Activated CD4-positive, alpha-beta memory T cell treated with anti-CD3 and anti-CD28 coated beads, Interleukin-2, amount 10 ng/mL, durations not matched to agents 7 days and 5 days (primary cell): ENCODE measurements around the gene NIPSNAP2. TPM values are rescaled to one million over a fixed set of nuclear protein-coding genes. Genes with fewer than 3 reads are reported as not detected.
"Not testable (repeated sequence)": the region's sequence is repeated elsewhere in the genome, so short reads cannot be mapped to it uniquely, and the experiment has no call there.

Experiments
- CTCF ChIA-PET: fragments of 350-600 bp; sonication (Branson Sonifier 250); formaldehyde crosslinking; loops from one replicate; lab custom pipeline; 2021; ENCODE audit warnings: antibody characterized with exemption, inconsistent platforms; lab: Charles Lee
- POLR2A ChIA-PET: fragments of 350-600 bp; sonication (Branson Sonifier 250); formaldehyde crosslinking; loops from one replicate; lab custom pipeline; 2021; ENCODE audit warnings: antibody characterized with exemption; lab: Charles Lee
- DNase-seq: peaks from one replicate; pipeline ENCODE4 v3.0.0-alpha.2; 2020
- H3K27ac Mint-ChIP-seq: one replicate; pipeline ENCODE4 v1.8.0; 2021; ENCODE audit warnings: mild to moderate bottlenecking, mixed read lengths
- H3K27me3 Mint-ChIP-seq: one replicate; pipeline ENCODE4 v1.8.0; 2021; ENCODE audit warnings: mixed read lengths
- H3K36me3 Mint-ChIP-seq: one replicate; pipeline ENCODE4 v1.8.0; 2021; ENCODE audit warnings: low read depth, mixed read lengths
- H3K4me1 Mint-ChIP-seq: one replicate; pipeline ENCODE4 v1.8.0; 2021; ENCODE audit warnings: mixed read lengths
- H3K4me3 Mint-ChIP-seq: one replicate; pipeline ENCODE4 v1.8.0; 2021; ENCODE audit warnings: mild to moderate bottlenecking, mixed read lengths
- H3K9me3 Mint-ChIP-seq: one replicate; pipeline ENCODE4 v1.8.0; 2021; ENCODE audit warnings: mixed read lengths
- total RNA-seq, 2 experiments: library from RNA; stranded (reverse); gene quantifications; one replicate each; pipeline ENCODE4 v1.2.3, GENCODE V29; 2021

The NIPSNAP2 gene
- total RNA-seq, 2 experiments from 2014 or later: 31.5 to 31.7 TPM

- H3K27me3 Mint-ChIP-seq, H3K9me3 Mint-ChIP-seq, DNase-seq, H3K27ac Mint-ChIP-seq, POLR2A ChIA-PET, H3K36me3 Mint-ChIP-seq: not testable (repeated sequence)
- CTCF ChIA-PET: interaction anchor here (0.7 kb wide), 1 partner anchor 73 kb away, joined by 3 read pairs; the partner anchor contains the start of gene CHCHD2
- peaks cover 16% of the 10 kb centered on the region for H3K4me1 Mint-ChIP-seq
- H3K4me3 Mint-ChIP-seq: peak overlapping the region; percentile 1
Observed at GRCh38 chr7:56032578-56032977, 68.2 kb downstream of the NIPSNAP2 start.

GRCh38 chr7:56033671-56034432, 69.5 kb downstream of the NIPSNAP2 start:
- Mint-ChIP-seq H3K36me3 (peaks cover 3% of the 10 kb centered on the region), H3K27ac (peak overlapping the region; percentile 53), H3K9me3 (no peaks in the 10 kb centered on the region), H3K4me3 (peak overlapping the region; percentile 82), H3K27me3 (no peaks in the 10 kb centered on the region), H3K4me1 (peaks cover 16% of the 10 kb centered on the region)
- ChIA-PET CTCF (interaction anchor here (1.2 to 1.7 kb wide), 5 partner anchors 13 to 392 kb away, joined by 3 to 7 read pairs (median 4); partner anchors contain the start of genes CCT6A and PSPH), POLR2A (interaction anchor here (0.7 to 1.8 kb wide), 3 partner anchors 17 to 31 kb away, joined by 3 to 11 read pairs (median 7); partner anchors contain the start of genes CCT6A and PSPH)
- peak; percentile 73 for DNase-seq

- Mint-ChIP-seq H3K9me3 (no peaks in the 10 kb centered on the region), H3K4me3 (no peak overlapping the region), H3K36me3 (peaks cover 6% of the 10 kb centered on the region), H3K4me1 (no peaks in the 10 kb centered on the region), H3K27me3 (no peaks in the 10 kb centered on the region), H3K27ac (no peak overlapping the region)
- ChIA-PET POLR2A (no interaction called here), CTCF (interaction anchor here (0.7 kb wide), 1 partner anchor 11 kb away, joined by 3 read pairs; the partner anchor contains the start of genes CCT6A and PSPH)
- DNase-seq: no peak
Observed at GRCh38 chr7:56040730-56041129, 76.3 kb downstream of the NIPSNAP2 start.

GRCh38 chr7:56045758-56046157, 81.4 kb downstream of the NIPSNAP2 start:
- H3K9me3 Mint-ChIP-seq, H3K27me3 Mint-ChIP-seq, POLR2A ChIA-PET, H3K36me3 Mint-ChIP-seq, H3K27ac Mint-ChIP-seq, CTCF ChIA-PET, DNase-seq, H3K4me3 Mint-ChIP-seq: not testable (repeated sequence)
- H3K4me1 Mint-ChIP-seq: peaks cover 13% of the 10 kb centered on the region

GRCh38 chr7:56046721-56047445, 82.5 kb downstream of the NIPSNAP2 start:
- CTCF ChIA-PET: interaction anchor here (1.4 kb wide), 1 partner anchor 13 kb away, joined by 4 read pairs; no protein-coding TSS in a partner anchor
- Mint-ChIP-seq H3K4me1 (peaks cover 14% of the 10 kb centered on the region), H3K36me3 (peaks cover 6% of the 10 kb centered on the region), H3K27me3 (no peaks in the 10 kb centered on the region), H3K27ac (no peak overlapping the region), H3K9me3 (no peaks in the 10 kb centered on the region), H3K4me3 (no peak overlapping the region)
- no peak for DNase-seq
- POLR2A ChIA-PET: no interaction called here

- H3K9me3 Mint-ChIP-seq, H3K4me3 Mint-ChIP-seq, DNase-seq, H3K36me3 Mint-ChIP-seq, POLR2A ChIA-PET, H3K27ac Mint-ChIP-seq, H3K27me3 Mint-ChIP-seq: not testable (repeated sequence)
- CTCF ChIA-PET: interaction anchor here (1.2 to 1.4 kb wide), 2 partner anchors 14 to 40 kb away, joined by 3 to 4 read pairs; no protein-coding TSS in a partner anchor
- H3K4me1 Mint-ChIP-seq: peaks cover 17% of the 10 kb centered on the region
Observed at GRCh38 chr7:56047446-56048116, 83.2 kb downstream of the NIPSNAP2 start.

GRCh38 chr7:56048245-56048644, 83.9 kb downstream of the NIPSNAP2 start:
- H3K27me3 Mint-ChIP-seq: no peaks in the 10 kb centered on the region
- ChIA-PET CTCF (interaction anchor here (1.2 kb wide), 1 partner anchor 41 kb away, joined by 3 read pairs; no protein-coding TSS in a partner anchor), POLR2A (no interaction called here)
- H3K4me1 Mint-ChIP-seq: peaks cover 24% of the 10 kb centered on the region
- H3K36me3 Mint-ChIP-seq: peaks cover 9% of the 10 kb centered on the region
- no peak for DNase-seq
- no peak overlapping the region for H3K4me3 Mint-ChIP-seq
- no peak overlapping the region for H3K27ac Mint-ChIP-seq
- H3K9me3 Mint-ChIP-seq: no peaks in the 10 kb centered on the region

GRCh38 chr7:56048763-56049162, 84.4 kb downstream of the NIPSNAP2 start:
- Mint-ChIP-seq H3K4me1 (peaks cover 29% of the 10 kb centered on the region), H3K36me3 (peaks cover 14% of the 10 kb centered on the region)
- CTCF ChIA-PET: interaction anchor here (1.2 kb wide), 1 partner anchor 42 kb away, joined by 3 read pairs; no protein-coding TSS in a partner anchor
- POLR2A ChIA-PET, DNase-seq, H3K27ac Mint-ChIP-seq, H3K9me3 Mint-ChIP-seq, H3K4me3 Mint-ChIP-seq, H3K27me3 Mint-ChIP-seq: not testable (repeated sequence)

Other genes with a start within 250 kb of the NIPSNAP2 start
- not detected for gene SEPTIN14, start 101.8 kb upstream of the NIPSNAP2 start, total RNA-seq
- 1 to 10 TPM; 1.2 to 1.9 TPM for gene ZNF713, start 77.1 kb upstream of the NIPSNAP2 start, total RNA-seq
- 10 to 100 TPM; 11.6 to 12.0 TPM for gene MRPS17, start 12.7 kb upstream of the NIPSNAP2 start, total RNA-seq
- 10 to 100 TPM; 12.0 to 13.7 TPM for gene PSPH, start 86.9 kb downstream of the NIPSNAP2 start, total RNA-seq
- 100 to 1,000 TPM; 105 TPM for gene CCT6A, start 87.2 kb downstream of the NIPSNAP2 start, total RNA-seq
- gene SUMF2, start 99.7 kb downstream of the NIPSNAP2 start, total RNA-seq: 100 to 1,000 TPM; 118 to 119 TPM
- 1 to 10 TPM; 1.5 to 2.2 TPM for gene PHKG1, start 128.4 kb downstream of the NIPSNAP2 start, total RNA-seq
- gene CHCHD2, start 141.9 kb downstream of the NIPSNAP2 start, total RNA-seq: 100 to 1,000 TPM; 482 to 505 TPM
- gene NUPR2, start 151.8 kb downstream of the NIPSNAP2 start, total RNA-seq: not detected